PC-9 (cell line): ENCODE results near the gene ZIC4. TPM values are rescaled to one million over a fixed set of nuclear protein-coding genes. Genes with fewer than 3 reads are reported as not detected.

Experiments used
- BruUV-seq: library from RNA; stranded (reverse); fragments of 400-500 nt; replicated peaks from 2 replicates; lab custom pipeline; 2021; lab: Mats Ljungman, UMichigan
- CTCF ChIA-PET: fragments of 300-600 bp; sonication (Branson Sonifier 250); formaldehyde crosslinking; loops from one replicate; lab custom pipeline; 2022; ENCODE audit warnings: antibody characterized with exemption; lab: Charles Lee
- POLR2A ChIA-PET: fragments of 300-600 bp; sonication (Branson Sonifier 250); formaldehyde crosslinking; loops from one replicate; lab custom pipeline; 2022; ENCODE audit warnings: antibody characterized with exemption; ENCODE audit not compliant: unreplicated experiment; lab: Charles Lee
- DNase-seq, 2 experiments: peaks; one replicate each; pipeline versions ENCODE4 v3.0.0 to v3.0.0-alpha.2; 2015 to 2022; ENCODE audit warnings: mixed read lengths in 1 of 2
- H2AFZ ChIP-seq: fragments of 200-600 bp; sonication (generic); 2 replicates; pipeline ENCODE4 v1.8.1; 2017; ENCODE audit warnings: antibody characterized with exemption
- H3F3A ChIP-seq: fragments of 200-600 bp; sonication (generic); 2 replicates; pipeline ENCODE4 v1.8.1; 2017; ENCODE audit warnings: antibody characterized with exemption, mild to moderate bottlenecking, low read depth; ENCODE audit not compliant: insufficient read depth
- H3K27ac ChIP-seq: fragments of 200-600 bp; sonication (generic); 2 replicates; pipeline ENCODE4 v1.6.1; 2016; ENCODE audit warnings: mixed run types
- H3K27me3 ChIP-seq: fragments of 200-600 bp; sonication (generic); 2 replicates; pipeline ENCODE4 v1.6.1; 2016; ENCODE audit warnings: low read depth, mixed run types; ENCODE audit not compliant: insufficient read depth
- H3K36me3 ChIP-seq: fragments of 200-600 bp; sonication (generic); 2 replicates; pipeline ENCODE4 v1.6.1; 2016; ENCODE audit warnings: low read depth, mixed run types
- H3K4me1 ChIP-seq: fragments of 200-600 bp; sonication (generic); replicated peaks from 2 replicates; pipeline ENCODE4 v1.6.1; 2016; ENCODE audit warnings: mixed run types; ENCODE audit not compliant: insufficient read depth
- H3K4me2 ChIP-seq: fragments of 200-600 bp; sonication (generic); 2 replicates; pipeline ENCODE4 v1.6.1; 2017; ENCODE audit warnings: mixed run types
- H3K4me3 ChIP-seq: fragments of 200-600 bp; sonication (generic); 2 replicates; pipeline ENCODE4 v1.6.1; 2016; ENCODE audit warnings: mixed run types
- H3K79me2 ChIP-seq: fragments of 200-600 bp; sonication (generic); 2 replicates; pipeline ENCODE4 v1.6.1; 2017; ENCODE audit warnings: low read depth, mixed run types
- H3K9me2 ChIP-seq: fragments of 200-600 bp; sonication (generic); 2 replicates; pipeline ENCODE4 v1.8.1; 2017; ENCODE audit warnings: mild to moderate bottlenecking; ENCODE audit not compliant: insufficient read depth
- H3K9me3 ChIP-seq: fragments of 200-600 bp; sonication (generic); 2 replicates; pipeline ENCODE4 v1.8.1; 2016; ENCODE audit warnings: low read depth; ENCODE audit not compliant: insufficient read depth
- H4K20me1 ChIP-seq: fragments of 200-600 bp; sonication (generic); 2 replicates; pipeline ENCODE4 v1.8.1; 2017; ENCODE audit not compliant: insufficient read depth
- CTCF ChIP-seq: fragments of 200-600 bp; sonication (generic); conservative IDR thresholded peaks from 2 replicates; pipeline ENCODE4 v1.6.1; 2017; ENCODE audit warnings: mixed run types, antibody characterized with exemption, mild to moderate bottlenecking, moderate library complexity
- EZH2 ChIP-seq: fragments of 200-600 bp; sonication (generic); IDR thresholded peaks from 2 replicates; pipeline ENCODE4 v1.8.0; 2017; ENCODE audit warnings: antibody characterized with exemption, low read depth
- intact Hi-C: fragments of 100-400 bp; cut with micrococcal nuclease; formaldehyde crosslinking; loops from one replicate; pipeline ENCODE4 v1.10.0; 2022; ENCODE audit not compliant: unreplicated experiment
- total RNA-seq: library from RNA; stranded (reverse); gene quantifications from 2 replicates; pipeline ENCODE4 v1.2.3, GENCODE V29; 2021

Gene ZIC4
- total RNA-seq, 1 experiment from 2014 or later: not detected

GRCh38 chr3:147387885-147388699, 18.3 kb downstream of the ZIC4 start:
- no peaks in the 10 kb centered on the region for H3K4me1 ChIP-seq
- H3K36me3 ChIP-seq: no peaks in the 10 kb centered on the region
- ChIA-PET POLR2A (no interaction called here), CTCF (no interaction called here)
- no peak overlapping the region for H3K4me2 ChIP-seq
- no peak for DNase-seq
- no peaks in the 10 kb centered on the region for H3F3A ChIP-seq
- H3K79me2 ChIP-seq: no peaks in the 10 kb centered on the region
- no peaks in the 10 kb centered on the region for H4K20me1 ChIP-seq
- TF ChIP-seq EZH2 (no peak), CTCF (no peak)
- H3K9me2 ChIP-seq: no peaks in the 10 kb centered on the region
- H3K27me3 ChIP-seq: no peaks in the 10 kb centered on the region
- H3K9me3 ChIP-seq: no peaks in the 10 kb centered on the region
- H2AFZ ChIP-seq: no peak overlapping the region
- no peak overlapping the region for H3K4me3 ChIP-seq
- no TSS peak for BruUV-seq
- intact Hi-C loops: no loop called here
- no peak overlapping the region for H3K27ac ChIP-seq

- Histone ChIP-seq H3K9me2 (no peaks in the 10 kb centered on the region), H4K20me1 (no peaks in the 10 kb centered on the region), H3K36me3 (no peaks in the 10 kb centered on the region), H3K27ac (no peak overlapping the region), H3K9me3 (no peaks in the 10 kb centered on the region), H3F3A (no peaks in the 10 kb centered on the region), H3K4me1 (no peaks in the 10 kb centered on the region), H2AFZ (no peak overlapping the region), H3K4me2 (no peak overlapping the region), H3K27me3 (no peaks in the 10 kb centered on the region), H3K79me2 (no peaks in the 10 kb centered on the region), H3K4me3 (no peak overlapping the region)
- TF ChIP-seq CTCF: no peak
- no peak for TF ChIP-seq EZH2
- DNase-seq: no peak
- BruUV-seq: no TSS peak
- CTCF ChIA-PET: no interaction called here
- intact Hi-C loops: no loop called here
- POLR2A ChIA-PET: no interaction called here
Observed at GRCh38 chr3:147387291-147387884, 19.0 kb downstream of the ZIC4 start.

GRCh38 chr3:147385059-147386012, 21.0 kb downstream of the ZIC4 start:
- Histone ChIP-seq H3K27me3 (no peaks in the 10 kb centered on the region), H3K4me1 (no peaks in the 10 kb centered on the region), H3K4me2 (no peak overlapping the region), H3K9me2 (no peaks in the 10 kb centered on the region), H3K27ac (no peak overlapping the region), H4K20me1 (no peaks in the 10 kb centered on the region), H3K9me3 (no peaks in the 10 kb centered on the region), H3K36me3 (no peaks in the 10 kb centered on the region), H2AFZ (no peak overlapping the region), H3K79me2 (no peaks in the 10 kb centered on the region), H3K4me3 (no peak overlapping the region), H3F3A (no peaks in the 10 kb centered on the region)
- DNase-seq: no peak
- no TSS peak for BruUV-seq
- ChIA-PET POLR2A (no interaction called here), CTCF (no interaction called here)
- intact Hi-C loops: no loop called here
- no peak for TF ChIP-seq EZH2
- no peak for TF ChIP-seq CTCF
